ENCODE results near the gene ZBTB21. TPM values are rescaled to one million over a fixed set of nuclear protein-coding genes. Genes with fewer than 3 reads are reported as not detected.
A peak's percentile ranks its signal among the peaks of the same experiment; 100 is the strongest.
"Not testable (repeated sequence)": the region's sequence is repeated elsewhere in the genome, so short reads cannot be mapped to it uniquely, and the experiment has no call there.

Gene ZBTB21
- total RNA-seq, 2 experiments from 2014 or later = 20.3 to 27.2 TPM

DNA sequence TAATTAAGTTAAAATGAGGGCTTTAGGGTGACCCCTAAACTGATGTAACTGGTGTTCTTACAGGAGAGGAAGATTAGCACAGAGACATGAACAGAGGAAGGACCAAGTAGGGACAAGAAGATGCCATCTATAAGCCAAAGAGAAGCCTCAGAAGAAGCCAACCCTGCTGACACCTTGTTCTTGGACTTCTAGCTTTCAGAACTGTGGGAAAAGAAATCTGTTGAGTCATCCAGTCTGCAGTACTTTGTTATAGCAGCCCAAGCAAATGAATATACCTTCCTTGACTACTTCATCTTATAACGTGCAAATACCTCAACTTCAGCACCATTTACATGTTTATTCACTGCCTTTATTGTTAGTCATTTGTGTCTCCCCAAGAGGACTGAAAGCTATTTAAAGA is 3.4 kb downstream of the ZBTB21 start:
- Mint-ChIP-seq H3K9me3 (no peaks in the 10 kb centered on the region), H3K4me3 (no peak overlapping the region), H3K27ac (no peak overlapping the region), H3K4me1 (peaks cover 41% of the 10 kb centered on the region), H3K36me3 (peaks cover 24% of the 10 kb centered on the region), H3K27me3 (peaks cover 5% of the 10 kb centered on the region)
- DNase-seq (no peak), ATAC-seq (ENCODE audit: low read depth) (no peak)
- POLR2A ChIA-PET = no interaction called here

DNA sequence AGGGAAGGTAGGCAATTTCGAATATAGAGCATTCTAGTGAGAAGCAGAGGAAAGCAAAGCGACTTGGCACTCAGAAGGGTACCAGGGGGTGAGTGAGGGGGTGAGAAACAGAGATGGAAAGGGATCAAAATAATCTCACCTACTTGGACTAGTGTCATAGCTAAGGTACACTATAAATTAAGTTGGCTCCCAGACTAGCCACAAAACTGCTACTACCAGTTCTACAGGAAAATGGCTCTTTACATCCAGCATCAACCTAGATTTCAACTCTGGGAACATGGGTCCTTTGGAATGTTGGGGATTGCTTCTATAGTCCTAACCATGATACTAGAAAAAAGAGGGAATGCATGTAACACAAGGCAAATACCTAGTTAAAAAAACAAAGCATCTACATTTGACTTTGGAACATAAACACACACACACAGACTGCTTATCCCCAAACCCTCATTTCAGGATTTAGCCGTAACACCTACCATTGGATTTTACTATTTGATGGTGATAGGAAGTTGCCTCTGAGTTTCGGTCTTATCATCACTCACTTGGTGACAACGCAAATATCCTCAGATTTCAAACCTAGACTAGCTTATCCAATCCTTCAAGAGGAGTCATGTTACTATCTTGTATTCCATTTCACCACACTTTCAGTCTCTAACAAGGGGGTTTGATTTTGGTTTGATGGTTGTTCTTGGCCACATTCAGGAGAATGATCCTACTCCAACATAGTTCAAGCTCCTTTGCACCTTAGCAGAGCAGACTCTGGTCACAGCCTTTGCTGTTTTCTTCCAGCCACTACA is 5.6 kb downstream of the ZBTB21 start:
- no peaks in the 10 kb centered on the region for H3K27me3 Mint-ChIP-seq
- no peak for ATAC-seq (ENCODE audit: low read depth)
- H3K27ac Mint-ChIP-seq = peak overlapping the region; percentile 37
- no peak for DNase-seq
- POLR2A ChIA-PET = interaction anchor here (0.7 kb wide), 1 partner anchor 332 kb away, joined by 4 read pairs; no protein-coding TSS in a partner anchor
- H3K4me3 Mint-ChIP-seq = no peak overlapping the region
- no peaks in the 10 kb centered on the region for H3K9me3 Mint-ChIP-seq
- peaks cover 42% of the 10 kb centered on the region for H3K4me1 Mint-ChIP-seq
- H3K36me3 Mint-ChIP-seq = peaks cover 42% of the 10 kb centered on the region

DNA sequence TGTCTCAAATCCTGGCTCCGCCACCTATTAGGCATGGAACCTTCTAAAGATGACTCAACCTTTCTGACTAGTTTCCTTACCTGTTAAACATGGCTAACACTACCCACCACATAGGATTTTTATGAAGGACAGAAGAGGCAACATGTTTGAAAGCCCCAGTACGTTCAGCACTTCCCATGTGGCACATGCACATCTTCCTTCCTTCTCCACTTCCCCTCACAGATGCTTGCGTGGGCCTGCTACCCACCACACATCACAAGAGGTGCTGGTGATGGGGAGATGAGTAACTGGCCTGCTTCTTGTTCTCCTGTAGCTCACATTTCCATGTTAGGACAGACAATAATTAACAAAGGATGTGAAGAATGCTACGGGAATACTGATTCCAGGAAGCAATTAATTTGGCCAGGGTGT is 7.1 kb downstream of the ZBTB21 start:
- ATAC-seq (ENCODE audit: low read depth) (no peak), DNase-seq (no peak)
- POLR2A ChIA-PET = no interaction called here
- peaks cover 51% of the 10 kb centered on the region for H3K36me3 Mint-ChIP-seq
- peaks cover 37% of the 10 kb centered on the region for H3K4me1 Mint-ChIP-seq
- no peaks in the 10 kb centered on the region for H3K27me3 Mint-ChIP-seq
- H3K27ac Mint-ChIP-seq = peak overlapping the region; percentile 11
- H3K9me3 Mint-ChIP-seq = no peaks in the 10 kb centered on the region
- no peak overlapping the region for H3K4me3 Mint-ChIP-seq

DNA sequence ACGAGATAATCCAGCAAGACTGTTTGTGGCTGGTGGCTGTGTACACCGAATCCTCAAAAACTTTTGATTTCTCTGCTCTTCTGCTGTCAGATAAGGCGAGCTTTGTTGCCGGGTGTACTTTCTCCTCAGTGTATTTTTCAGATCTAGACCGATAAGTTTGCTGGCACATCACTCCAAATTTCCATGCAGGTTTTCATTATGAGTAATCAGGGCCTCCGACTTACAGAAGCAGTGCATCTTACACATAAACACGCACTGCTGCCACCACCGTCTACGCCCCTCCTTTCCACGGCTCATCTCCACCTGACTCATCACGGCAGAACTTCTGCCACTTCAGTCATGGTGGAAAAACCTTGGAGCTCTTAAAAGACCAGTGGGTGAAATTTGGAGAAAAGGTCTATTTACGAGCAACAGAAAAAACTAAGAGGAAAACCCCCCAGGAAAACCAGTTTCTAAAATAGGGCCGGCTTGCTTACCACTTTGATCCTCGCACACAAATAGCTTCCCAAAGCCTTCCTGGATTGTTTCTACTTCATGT is 7.7 kb downstream of the ZBTB21 start:
- H3K36me3 Mint-ChIP-seq = peaks cover 50% of the 10 kb centered on the region
- POLR2A ChIA-PET = no interaction called here
- peak overlapping the region; percentile 7 for H3K27ac Mint-ChIP-seq
- ATAC-seq (ENCODE audit: low read depth) (peak; percentile 66), DNase-seq (no peak)
- H3K27me3 Mint-ChIP-seq = no peaks in the 10 kb centered on the region
- no peaks in the 10 kb centered on the region for H3K9me3 Mint-ChIP-seq
- H3K4me3 Mint-ChIP-seq = no peak overlapping the region
- peaks cover 32% of the 10 kb centered on the region for H3K4me1 Mint-ChIP-seq

DNA sequence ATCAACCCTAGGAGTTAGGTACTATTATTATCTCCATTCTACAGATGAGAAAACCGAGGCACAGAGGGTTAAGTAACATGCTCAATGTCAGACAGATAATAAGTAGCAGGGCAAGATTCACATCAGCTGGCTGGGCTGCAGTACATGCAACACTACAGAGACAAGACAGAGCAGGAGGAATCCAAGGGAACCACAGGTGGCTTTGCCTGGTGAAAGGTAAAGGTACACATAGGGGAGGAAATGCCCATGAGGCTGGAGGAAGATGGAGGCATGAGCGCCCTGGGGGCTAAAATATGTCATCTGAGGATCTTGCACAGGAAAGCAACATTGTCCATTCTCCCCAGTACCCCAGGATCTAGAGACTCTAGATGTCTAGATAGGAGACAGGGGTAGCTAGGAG is 8.4 kb downstream of the ZBTB21 start:
- H3K27ac Mint-ChIP-seq = no peak overlapping the region
- no peak for DNase-seq
- peaks cover under 1% of the 10 kb centered on the region for H3K9me3 Mint-ChIP-seq
- H3K4me1 Mint-ChIP-seq = peaks cover 29% of the 10 kb centered on the region
- H3K4me3 Mint-ChIP-seq = no peak overlapping the region
- peaks cover 53% of the 10 kb centered on the region for H3K36me3 Mint-ChIP-seq
- no peaks in the 10 kb centered on the region for H3K27me3 Mint-ChIP-seq
- POLR2A ChIA-PET = no interaction called here
- no peak for ATAC-seq (ENCODE audit: low read depth)

DNA sequence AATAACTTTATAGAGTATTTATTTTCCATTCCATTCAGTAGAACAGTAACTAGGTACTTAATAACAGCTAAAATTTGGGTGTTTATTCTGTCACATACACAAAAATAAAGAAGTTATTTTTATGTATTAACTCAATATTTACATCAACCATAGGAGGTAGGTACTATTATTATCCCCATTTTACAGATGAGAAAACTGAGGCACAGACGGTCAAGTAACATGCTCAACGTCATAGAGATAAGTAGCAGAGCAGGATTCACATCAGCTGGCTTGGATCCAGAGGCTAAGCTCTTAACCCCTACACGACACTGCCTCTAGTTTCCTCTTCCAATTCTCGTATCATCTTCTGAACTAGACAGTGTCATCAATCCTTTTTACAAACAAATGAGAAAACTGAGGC is 9.3 kb downstream of the ZBTB21 start:
- H3K9me3 Mint-ChIP-seq = peaks cover 6% of the 10 kb centered on the region
- H3K27ac Mint-ChIP-seq = no peak overlapping the region
- peaks cover 25% of the 10 kb centered on the region for H3K4me1 Mint-ChIP-seq
- POLR2A ChIA-PET = no interaction called here
- ATAC-seq (ENCODE audit: low read depth) (no peak), DNase-seq (no peak)
- peaks cover 58% of the 10 kb centered on the region for H3K36me3 Mint-ChIP-seq
- no peaks in the 10 kb centered on the region for H3K27me3 Mint-ChIP-seq
- no peak overlapping the region for H3K4me3 Mint-ChIP-seq

DNA sequence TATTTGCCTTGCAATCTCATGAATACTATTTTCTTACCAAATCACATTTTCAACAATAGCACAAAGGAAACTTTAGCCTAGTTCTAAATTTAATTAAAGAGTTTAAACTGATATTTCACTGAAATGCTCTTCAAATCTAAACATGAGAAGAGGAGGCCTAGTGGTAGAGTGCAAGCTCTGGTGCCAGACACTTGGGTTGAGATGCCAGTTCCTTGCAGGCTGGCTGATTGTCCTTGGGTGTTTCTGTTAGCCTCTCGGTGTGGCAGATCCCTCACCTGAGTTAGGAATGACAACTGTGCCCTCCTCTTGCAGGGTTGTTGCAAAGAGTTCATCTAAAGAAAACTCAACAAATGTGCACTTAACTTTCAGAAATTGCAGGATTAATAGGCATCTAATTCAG is 12.5 kb downstream of the ZBTB21 start:
- peaks cover 76% of the 10 kb centered on the region for H3K36me3 Mint-ChIP-seq
- no peak overlapping the region for H3K27ac Mint-ChIP-seq
- POLR2A ChIA-PET = no interaction called here
- H3K4me3 Mint-ChIP-seq = no peak overlapping the region
- ATAC-seq (ENCODE audit: low read depth) = no peak
- no peak for DNase-seq
- peaks cover 9% of the 10 kb centered on the region for H3K4me1 Mint-ChIP-seq
- no peaks in the 10 kb centered on the region for H3K27me3 Mint-ChIP-seq
- peaks cover 10% of the 10 kb centered on the region for H3K9me3 Mint-ChIP-seq

DNA sequence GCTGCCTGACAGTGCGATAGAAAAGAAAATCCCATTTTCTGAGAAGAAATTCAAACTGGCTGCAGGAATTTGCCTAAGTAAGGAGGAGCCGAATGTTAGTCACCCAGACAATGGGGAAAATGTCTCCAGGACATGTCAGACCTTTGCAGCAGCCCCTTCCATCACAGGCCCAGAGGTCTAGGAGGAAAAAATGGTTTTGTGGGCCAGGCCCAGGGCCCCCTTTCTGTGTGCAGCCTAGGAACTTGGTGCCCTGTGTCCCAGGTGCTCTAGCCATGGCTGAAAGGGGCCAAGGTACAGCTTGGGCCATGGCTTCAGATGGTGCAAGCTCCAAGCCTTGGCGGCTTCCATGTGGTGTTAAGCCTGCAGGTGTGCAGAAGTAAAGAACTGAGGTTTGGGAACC is 14.6 kb downstream of the ZBTB21 start:
- DNase-seq (no peak), ATAC-seq (ENCODE audit: low read depth) (no peak)
- Mint-ChIP-seq H3K4me3 (no peak overlapping the region), H3K27me3 (no peaks in the 10 kb centered on the region), H3K4me1 (no peaks in the 10 kb centered on the region), H3K36me3 (peaks cover 77% of the 10 kb centered on the region), H3K27ac (no peak overlapping the region), H3K9me3 (peaks cover 10% of the 10 kb centered on the region)
- POLR2A ChIA-PET = no interaction called here

DNA sequence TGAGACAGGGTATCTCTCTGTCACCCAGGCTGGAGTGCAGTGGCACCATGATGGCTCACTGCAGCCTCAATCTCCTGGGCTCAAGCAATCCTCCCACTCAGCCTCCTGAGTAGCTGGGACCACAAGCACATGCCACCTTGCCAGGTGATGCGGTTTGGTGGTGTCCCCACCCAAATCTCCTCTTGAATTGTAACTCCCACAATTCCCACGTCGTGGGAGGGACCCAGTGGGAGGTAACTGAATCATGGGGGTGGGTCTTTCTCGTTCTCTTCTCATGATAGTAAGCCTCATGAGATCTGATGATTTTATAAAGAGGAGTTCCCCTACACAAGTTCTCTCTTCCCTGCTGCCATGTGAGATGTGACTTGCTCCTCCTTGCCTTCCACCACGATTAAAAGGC is 15.5 kb downstream of the ZBTB21 start:
- DNase-seq; ATAC-seq (ENCODE audit: low read depth); H3K4me3 Mint-ChIP-seq; POLR2A ChIA-PET; H3K27me3 Mint-ChIP-seq; H3K27ac Mint-ChIP-seq; H3K9me3 Mint-ChIP-seq; H3K4me1 Mint-ChIP-seq: not testable (repeated sequence)
- peaks cover 69% of the 10 kb centered on the region for H3K36me3 Mint-ChIP-seq

DNA sequence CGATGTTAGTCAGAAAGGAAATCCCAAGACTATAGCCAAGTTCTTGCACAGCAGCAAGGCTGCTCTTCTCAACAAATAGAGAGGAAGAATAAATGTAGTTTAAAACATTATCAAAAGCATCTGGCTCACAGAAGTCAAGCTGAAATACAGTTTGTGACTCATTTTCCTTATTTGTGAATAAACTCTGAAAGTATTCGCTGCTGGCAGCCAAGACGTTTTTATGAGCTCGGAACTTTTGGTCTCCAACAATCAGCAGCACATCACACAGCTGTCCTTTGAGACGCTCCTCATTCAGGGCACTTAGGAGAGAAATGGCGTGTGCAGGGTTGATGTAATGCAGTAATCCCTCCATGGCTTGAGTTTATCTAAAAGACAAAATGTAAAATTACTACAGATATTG is 16.4 kb downstream of the ZBTB21 start:
- H3K27me3 Mint-ChIP-seq = no peaks in the 10 kb centered on the region
- no peaks in the 10 kb centered on the region for H3K4me1 Mint-ChIP-seq
- H3K27ac Mint-ChIP-seq = no peak overlapping the region
- no peak overlapping the region for H3K4me3 Mint-ChIP-seq
- no peak for DNase-seq
- peaks cover 64% of the 10 kb centered on the region for H3K36me3 Mint-ChIP-seq
- ATAC-seq (ENCODE audit: low read depth) = no peak
- POLR2A ChIA-PET = no interaction called here
- H3K9me3 Mint-ChIP-seq = peaks cover 10% of the 10 kb centered on the region

DNA sequence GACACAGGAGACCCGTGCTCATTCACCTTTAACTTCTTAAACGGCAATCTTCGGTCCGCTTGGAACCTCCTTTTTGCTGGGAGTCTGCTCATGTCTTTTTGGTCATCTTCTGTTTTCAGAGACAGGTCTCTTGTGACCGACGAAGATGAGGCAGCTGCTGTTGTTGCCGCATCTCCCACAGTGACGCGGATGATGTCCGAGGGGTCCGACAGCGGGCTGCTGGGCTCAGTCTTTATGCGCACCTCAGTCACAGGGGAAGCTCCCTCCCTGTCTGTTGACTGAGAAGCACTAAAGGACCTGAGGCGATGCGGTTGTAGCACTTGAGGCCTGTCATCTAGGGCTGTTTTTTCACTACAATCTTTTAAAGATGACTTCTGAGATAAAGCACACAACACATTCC is 17.6 kb downstream of the ZBTB21 start:
- no peak overlapping the region for H3K27ac Mint-ChIP-seq
- POLR2A ChIA-PET = no interaction called here
- no peak overlapping the region for H3K4me3 Mint-ChIP-seq

DNA sequence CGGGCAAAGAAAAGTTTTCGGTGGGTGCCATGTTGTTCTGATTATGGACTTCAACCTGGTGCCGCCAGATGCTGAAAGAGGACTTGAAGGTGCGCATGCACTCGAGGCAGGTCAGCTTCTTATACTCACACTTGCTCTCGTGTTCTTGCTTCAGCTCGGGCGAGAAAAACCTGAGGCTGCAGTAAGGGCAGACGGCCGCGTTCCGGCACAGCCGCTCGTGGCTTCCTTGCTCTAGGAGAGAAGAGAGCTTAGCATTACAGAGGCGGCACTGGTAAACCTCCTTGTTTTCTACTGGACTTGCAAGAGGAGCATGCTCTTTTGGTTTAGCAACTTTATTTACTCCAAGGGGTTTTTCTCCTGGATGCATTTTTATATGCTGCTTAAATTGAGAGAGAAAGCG is 18.5 kb downstream of the ZBTB21 start:
- DNase-seq (no peak), ATAC-seq (ENCODE audit: low read depth) (no peak)
- Mint-ChIP-seq H3K36me3 (peaks cover 48% of the 10 kb centered on the region), H3K4me3 (no peak overlapping the region), H3K27ac (no peak overlapping the region), H3K9me3 (peaks cover 8% of the 10 kb centered on the region), H3K4me1 (no peaks in the 10 kb centered on the region), H3K27me3 (no peaks in the 10 kb centered on the region)
- POLR2A ChIA-PET = no interaction called here

More for the DNA sequence above, 17.6 kb downstream of the ZBTB21 start:
- peaks cover 10% of the 10 kb centered on the region for H3K9me3 Mint-ChIP-seq
- H3K27me3 Mint-ChIP-seq = no peaks in the 10 kb centered on the region
- peaks cover 57% of the 10 kb centered on the region for H3K36me3 Mint-ChIP-seq
- ATAC-seq (ENCODE audit: low read depth) = no peak
- no peaks in the 10 kb centered on the region for H3K4me1 Mint-ChIP-seq
- no peak for DNase-seq

DNA sequence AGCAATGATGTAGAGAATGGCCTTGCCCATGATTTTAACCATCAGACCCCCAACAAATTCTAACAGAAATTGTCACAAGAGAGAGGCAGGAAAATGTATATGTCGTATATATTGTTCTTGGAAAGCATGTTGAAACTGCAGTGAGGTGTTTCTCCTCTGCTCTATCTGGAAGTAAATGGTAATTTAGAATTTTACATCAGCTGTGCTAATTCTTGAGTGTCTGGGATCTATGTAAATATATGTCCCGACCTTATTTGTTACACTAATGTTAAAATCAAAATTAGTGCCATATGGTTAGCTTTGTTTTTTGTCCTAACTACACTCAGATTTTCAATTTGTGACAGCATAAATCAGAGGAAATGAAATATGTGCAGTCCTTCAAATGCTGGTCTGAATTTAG is 20.5 kb downstream of the ZBTB21 start:
- H3K4me1 Mint-ChIP-seq = peaks cover 2% of the 10 kb centered on the region

DNA sequence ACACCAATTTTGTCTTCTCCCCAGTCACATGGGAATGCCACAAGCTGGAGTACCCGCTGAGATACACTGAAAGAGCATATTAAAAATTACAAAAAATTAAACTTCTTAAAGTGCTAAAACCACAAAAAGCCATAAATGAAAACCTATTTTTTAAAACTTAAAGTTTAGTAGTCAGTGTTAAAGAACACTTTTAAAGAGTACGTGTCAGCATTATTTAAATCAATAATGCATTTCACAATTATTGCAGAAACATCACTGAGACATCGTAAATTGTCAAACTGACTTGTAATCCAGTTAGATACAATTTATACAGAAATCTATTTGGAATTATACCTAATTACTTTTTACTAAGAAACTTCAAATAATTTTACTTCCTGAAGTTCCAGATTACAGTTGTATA is 22.9 kb downstream of the ZBTB21 start:
- POLR2A ChIA-PET = no interaction called here
- no peak for ATAC-seq (ENCODE audit: low read depth)

More for the DNA sequence above, 20.5 kb downstream of the ZBTB21 start:
- no peak for ATAC-seq (ENCODE audit: low read depth)
- H3K36me3 Mint-ChIP-seq = peaks cover 32% of the 10 kb centered on the region
- H3K27me3 Mint-ChIP-seq = no peaks in the 10 kb centered on the region
- POLR2A ChIA-PET = no interaction called here
- no peak overlapping the region for H3K4me3 Mint-ChIP-seq
- no peaks in the 10 kb centered on the region for H3K9me3 Mint-ChIP-seq
- no peak for DNase-seq
- H3K27ac Mint-ChIP-seq = no peak overlapping the region

More for the DNA sequence above, 22.9 kb downstream of the ZBTB21 start:
- H3K4me1 Mint-ChIP-seq = peaks cover 2% of the 10 kb centered on the region
- H3K27me3 Mint-ChIP-seq = no peaks in the 10 kb centered on the region
- no peak overlapping the region for H3K4me3 Mint-ChIP-seq
- H3K9me3 Mint-ChIP-seq = no peaks in the 10 kb centered on the region
- no peak overlapping the region for H3K27ac Mint-ChIP-seq
- peaks cover 16% of the 10 kb centered on the region for H3K36me3 Mint-ChIP-seq
- no peak for DNase-seq

Measured in activated naive CD8-positive, alpha-beta T cell treated with anti-CD3 and anti-CD28 coated beads, Interleukin-2, amount 10 ng/mL, durations not matched to agents 7 days and 5 days (primary cell).